Stimulated activated CD8-positive, alpha-beta memory T cell treated with anti-CD3 and anti-CD28 coated beads, Interleukin-7, amount 100 ng/mL, for 4 hours (primary cell): ENCODE measurements around the gene PKD1L1.

Experiments
- DNase-seq, 2 donors: peaks; one replicate each; pipeline ENCODE4 v3.0.0-alpha.2; 2020; ENCODE audit warnings: low read depth in 2 of 2

PKD1L1 gene

GRCh38 chr7:47819607-47819920, 128.7 kb downstream of the PKD1L1 start:
- no peak for DNase-seq

- DNase-seq: no peak
Observed at GRCh38 chr7:47818796-47819606, 129.3 kb downstream of the PKD1L1 start.

GRCh38 chr7:47817917-47818316, 130.3 kb downstream of the PKD1L1 start:
- DNase-seq: no peak

- DNase-seq: no peak
Observed at GRCh38 chr7:47816647-47817046, 131.6 kb downstream of the PKD1L1 start.

GRCh38 chr7:47815867-47816266, 132.4 kb downstream of the PKD1L1 start:
- no peak for DNase-seq

GRCh38 chr7:47814905-47815613, 133.2 kb downstream of the PKD1L1 start:
- no peak for DNase-seq

GRCh38 chr7:47813620-47814260, 134.5 kb downstream of the PKD1L1 start:
- no peak for DNase-seq

- DNase-seq: no peak
Observed at GRCh38 chr7:47812429-47813136, 135.7 kb downstream of the PKD1L1 start.

- DNase-seq: no peak
Observed at GRCh38 chr7:47811632-47812380, 136.5 kb downstream of the PKD1L1 start.

- DNase-seq: no peak
Observed at GRCh38 chr7:47809387-47809786, 138.9 kb downstream of the PKD1L1 start.

- no peak for DNase-seq
Observed at GRCh38 chr7:47808321-47808720, 139.9 kb downstream of the PKD1L1 start.

- DNase-seq: no peak
Observed at GRCh38 chr7:47807756-47808155, 140.5 kb downstream of the PKD1L1 start.

- DNase-seq: no peak
Observed at GRCh38 chr7:47807126-47807525, 141.1 kb downstream of the PKD1L1 start.

- no peak for DNase-seq
Observed at GRCh38 chr7:47806701-47807103, 141.6 kb downstream of the PKD1L1 start.

- DNase-seq: no peak
Observed at GRCh38 chr7:47804767-47805545, 143.3 kb downstream of the PKD1L1 start.

GRCh38 chr7:47803846-47804245, 144.4 kb downstream of the PKD1L1 start:
- DNase-seq: no peak

GRCh38 chr7:47803025-47803424, 145.2 kb downstream of the PKD1L1 start:
- DNase-seq: no peak

- DNase-seq: no peak
Observed at GRCh38 chr7:47801423-47801822, 146.8 kb downstream of the PKD1L1 start.

- no peak for DNase-seq
Observed at GRCh38 chr7:47799524-47799923, 148.7 kb downstream of the PKD1L1 start.

GRCh38 chr7:47796347-47796746, 151.9 kb downstream of the PKD1L1 start:
- DNase-seq: no peak

GRCh38 chr7:47795631-47796030, 152.6 kb downstream of the PKD1L1 start:
- DNase-seq: no peak
